H1 (cell line): ENCODE data around the gene ITM2A. TPM values are rescaled to one million over a fixed set of nuclear protein-coding genes. Genes with fewer than 3 reads are reported as not detected.

Experiments used
- CTCF ChIA-PET: fragments of 300-600 bp; sonication (Branson Sonifier 250); formaldehyde crosslinking; loops from one replicate; lab custom pipeline; 2021; ENCODE audit not compliant: partially characterized antibody; lab: Charles Lee
- POLR2A ChIA-PET: fragments of 300-600 bp; sonication (Branson Sonifier 250); formaldehyde crosslinking; loops from one replicate; lab custom pipeline; 2021; ENCODE audit warnings: inconsistent platforms; ENCODE audit not compliant: partially characterized antibody; lab: Charles Lee
- DNase-seq, 2 experiments: peaks; one replicate each; pipeline versions ENCODE4 v3.0.0 to v3.0.0-alpha.2; 2010 to 2022; ENCODE audit warnings: low spot score in 2 of 2, low read depth in 1 of 2, mixed read lengths in 1 of 2
- FAIRE-seq: peaks from 2 replicates; lab custom pipeline; 2011; peaks lifted over from hg19 to GRCh38; lab: Jason Lieb, UNC
- H2AFZ ChIP-seq: 2 replicates; pipeline ENCODE4 v1.8.1; 2012; ENCODE audit warnings: low read length, inconsistent platforms
- H2AK5ac ChIP-seq: 2 replicates; pipeline ENCODE4 v1.6.1; 2013; ENCODE audit warnings: low read depth, low read length
- H2BK120ac ChIP-seq: replicated peaks from 2 replicates; pipeline ENCODE3; 2013; ENCODE audit warnings: low read depth, low read length, inconsistent platforms
- H2BK12ac ChIP-seq: 2 replicates; pipeline ENCODE4 v1.6.1; 2013; ENCODE audit warnings: low read depth, low read length
- H2BK15ac ChIP-seq: 2 replicates; pipeline ENCODE4 v1.6.1; 2013; ENCODE audit warnings: low read length
- H2BK20ac ChIP-seq: 2 replicates; pipeline ENCODE4 v1.6.1; 2013; ENCODE audit warnings: low read length
- H2BK5ac ChIP-seq: 2 replicates; pipeline ENCODE4 v1.6.1; 2013; ENCODE audit warnings: low read depth, low read length
- H3K14ac ChIP-seq: 2 replicates; pipeline ENCODE4 v1.6.1; 2013; ENCODE audit warnings: inconsistent platforms; ENCODE audit not compliant: insufficient read length
- H3K18ac ChIP-seq: 2 replicates; pipeline ENCODE4 v1.6.1; 2013; ENCODE audit warnings: low read length; ENCODE audit errors: extremely low read depth
- H3K23ac ChIP-seq: 2 replicates; pipeline ENCODE4 v1.6.1; 2013; ENCODE audit warnings: inconsistent platforms; ENCODE audit not compliant: insufficient read length
- H3K23me2 ChIP-seq: 2 replicates; pipeline ENCODE4 v1.6.1; 2013; ENCODE audit warnings: low read depth, low read length
- H3K27ac ChIP-seq: 2 replicates; pipeline ENCODE4 v1.6.1; 2011; ENCODE audit warnings: low read depth, low read length, inconsistent platforms
- H3K27me3 ChIP-seq, 4 experiments: replicated peaks in 1 of 4; 1 replicate in 1 of 4; 2 replicates in 3 of 4; pipeline versions ENCODE4 v1.6.1 to v1.8.1; 2011 to 2013; ENCODE audit warnings: low read length in 3 of 4, mild to moderate bottlenecking in 3 of 4, inconsistent platforms in 2 of 4, mixed read lengths in 2 of 4, moderate library complexity in 1 of 4; ENCODE audit not compliant: control insufficient read depth in 3 of 4, insufficient read depth in 3 of 4; ENCODE audit errors: extremely low read depth in 1 of 4
- H3K36me3 ChIP-seq, 4 experiments: 2 replicates each; pipeline versions ENCODE4 v1.6.1 to v1.8.1; 2011 to 2013; ENCODE audit warnings: mild to moderate bottlenecking in 4 of 4, low read length in 3 of 4, moderate library complexity in 2 of 4, control low read depth in 1 of 4, inconsistent platforms in 1 of 4; ENCODE audit not compliant: insufficient read depth in 4 of 4, control insufficient read depth in 2 of 4
- H3K4ac ChIP-seq: replicated peaks from 2 replicates; pipeline ENCODE3; 2013; ENCODE audit warnings: low read length, low read depth, mixed read lengths, inconsistent platforms; ENCODE audit not compliant: insufficient read length
- H3K4me1 ChIP-seq, 4 experiments: replicated peaks in 1 of 4; 1 replicate in 1 of 4; 2 replicates in 3 of 4; pipeline versions ENCODE4 v1.6.1 to v1.8.1; 2011 to 2013; ENCODE audit warnings: low read length in 3 of 4, inconsistent platforms in 2 of 4, mixed read lengths in 1 of 4; ENCODE audit not compliant: insufficient read depth in 4 of 4, control insufficient read depth in 3 of 4
- H3K4me2 ChIP-seq, 2 experiments: 2 replicates each; pipeline versions ENCODE4 v1.6.1 to v1.8.1; 2011 to 2013; ENCODE audit warnings: low read depth in 2 of 2, low read length in 2 of 2, control low read depth in 1 of 2, inconsistent platforms in 1 of 2, mild to moderate bottlenecking in 1 of 2; ENCODE audit not compliant: insufficient read depth in 1 of 2
- H3K4me3 ChIP-seq, 4 experiments: fragments of 200-600, 300-600 bp in 1 of 4; sonication (generic), shearing (Covaris generic), sonication (Bioruptor Twin) in 1 of 4; 2 replicates each; pipeline versions ENCODE4 v1.5.1 to v1.8.1; 2011 to 2016; ENCODE audit warnings: low read length in 4 of 4, low read depth in 3 of 4, control low read depth in 2 of 4, inconsistent platforms in 2 of 4, mild to moderate bottlenecking in 2 of 4, mixed read lengths in 1 of 4, moderate library complexity in 1 of 4; ENCODE audit not compliant: insufficient read depth in 2 of 4; ENCODE audit errors: extremely low read depth in 1 of 4
- H3K56ac ChIP-seq: replicated peaks from 2 replicates; pipeline ENCODE3; 2013; ENCODE audit warnings: low read depth, mild to moderate bottlenecking, mixed read lengths, low read length, inconsistent platforms; ENCODE audit not compliant: insufficient read length
- H3K79me1 ChIP-seq: 2 replicates; pipeline ENCODE4 v1.6.1; 2013; ENCODE audit warnings: low read depth, low read length, control low read depth
- H3K79me2 ChIP-seq, 2 experiments: 2 replicates each; pipeline versions ENCODE4 v1.6.1 to v1.8.1; 2012 to 2013; ENCODE audit warnings: low read length in 2 of 2, mild to moderate bottlenecking in 2 of 2, inconsistent platforms in 1 of 2; ENCODE audit not compliant: insufficient read depth in 2 of 2, control insufficient read depth in 1 of 2
- H3K9ac ChIP-seq, 4 experiments: replicated peaks in 1 of 4; 1 replicate in 1 of 4; 2 replicates in 3 of 4; pipeline versions ENCODE4 v1.6.1 to v1.8.1; 2011 to 2013; ENCODE audit warnings: low read depth in 3 of 4, low read length in 3 of 4, control low read depth in 2 of 4, mild to moderate bottlenecking in 2 of 4, moderate library complexity in 2 of 4, inconsistent platforms in 1 of 4; ENCODE audit errors: extremely low read depth in 1 of 4
- H3K9me3 ChIP-seq, 2 experiments: 2 replicates each; pipeline versions ENCODE4 v1.6.1 to v1.8.1; 2012 to 2013; ENCODE audit warnings: mild to moderate bottlenecking in 2 of 2, moderate library complexity in 2 of 2, control low read depth in 1 of 2, inconsistent platforms in 1 of 2, low read depth in 1 of 2, low read length in 1 of 2, mixed read lengths in 1 of 2; ENCODE audit not compliant: insufficient read depth in 2 of 2
- H4K20me1 ChIP-seq, 2 experiments: replicated peaks in 1 of 2; 2 replicates each; pipeline versions ENCODE3 to v1.8.1; 2011 to 2013; ENCODE audit warnings: inconsistent platforms in 2 of 2, low read length in 2 of 2, mild to moderate bottlenecking in 1 of 2; ENCODE audit not compliant: insufficient read depth in 2 of 2, control insufficient read depth in 1 of 2
- H4K5ac ChIP-seq: 2 replicates; pipeline ENCODE4 v1.6.1; 2013; ENCODE audit warnings: low read length, low read depth, mixed read lengths, inconsistent platforms; ENCODE audit not compliant: insufficient read length
- H4K8ac ChIP-seq: 2 replicates; pipeline ENCODE4 v1.8.0; 2013; ENCODE audit warnings: mild to moderate bottlenecking, moderate library complexity, low read length, inconsistent platforms; ENCODE audit not compliant: insufficient read depth; ENCODE audit errors: extremely low read depth
- H4K91ac ChIP-seq: replicated peaks from 2 replicates; pipeline ENCODE3; 2013; ENCODE audit warnings: low read length, mixed read lengths, inconsistent platforms; ENCODE audit not compliant: insufficient read length
- FOSL1 ChIP-seq: IDR thresholded peaks from 2 replicates; pipeline ENCODE4 v1.6.1; 2011; ENCODE audit warnings: mild to moderate bottlenecking, low read depth, low read length, moderate library complexity; ENCODE audit not compliant: insufficient read depth
- WGBS, 2 experiments: shearing (Covaris generic) in 1 of 2; methylation state at CpG; one replicate each; pipeline versions ENCODE4 v1.1.6 to v1.1.7; 2013 to 2015; ENCODE audit warnings: low lambda C conversion rate in 2 of 2, mixed read lengths in 2 of 2, inconsistent platforms in 1 of 2, low coverage in 1 of 2, missing lambda C conversion rate in 1 of 2; ENCODE audit not compliant: insufficient replicate concordance in 2 of 2, insufficient coverage in 1 of 2, insufficient read length in 1 of 2; ENCODE audit errors: extremely low coverage in 1 of 2, missing lambda C conversion rate in 1 of 2; 5-methylcytosine and 5-hydroxymethylcytosine counted together
- polyA plus RNA-seq, 7 experiments: library from polyadenylated mRNA; depleted of rRNA in 3 of 7; stranded (reverse) in 5 of 7; unstranded in 2 of 7; fragments of >200 nt in 5 of 7; fragments of 200-250 nt in 2 of 7; gene quantifications; 1 replicate in 5 of 7; 2 replicates in 1 of 7; 4 replicates in 1 of 7; pipeline versions ENCODE4 v1.2.1 to v1.2.3, GENCODE V29; 2011 to 2013; ENCODE audit warnings: missing spikeins in 2 of 7, mixed read lengths in 2 of 7
- total RNA-seq: library from RNA; stranded (reverse); fragmentation: NEBNext Ultra II Directional; extraction: Animal tissue kit (Norgen Biotek cat#: 25700); gene quantifications from 2 replicates; pipeline ENCODE4 v1.2.1, GENCODE V29; 2021

ITM2A gene
- total and polyA plus RNA-seq, 2 of the 8 experiments (the other 6 are each of a cell fraction or from before 2014, with no cell fraction given) = 35.7 to 52.0 TPM

GRCh38 chrX:79369871-79370270 lies 2.7 kb upstream of the ITM2A start:
- Histone ChIP-seq H3K4me3 (no peak overlapping the region), H3K4ac (no peak overlapping the region), H2AK5ac (no peak overlapping the region), H2BK20ac (no peak overlapping the region), H2BK120ac (no peak overlapping the region), H3K27ac (no peak overlapping the region), H2BK5ac (no peak overlapping the region), H4K20me1 (no peaks in the 10 kb centered on the region), H3K9me3 (no peaks in the 10 kb centered on the region), H3K23me2 (no peaks in the 10 kb centered on the region; the same call in 1 of the 2 replicates), H3K18ac (no peak overlapping the region), H3K14ac (no peak overlapping the region), H4K91ac (no peak overlapping the region), H4K5ac (no peak overlapping the region), H2BK15ac (no peak overlapping the region), H3K23ac (no peak overlapping the region), H3K9ac (no peak overlapping the region), H3K56ac (no peak overlapping the region), H2AFZ (no peak overlapping the region), H3K79me1 (no peaks in the 10 kb centered on the region), H3K4me2 (no peak overlapping the region), H3K79me2 (no peaks in the 10 kb centered on the region; a peak in 1 of 4 replicates), H3K36me3 (no peaks in the 10 kb centered on the region), H3K27me3 (no peaks in the 10 kb centered on the region), H2BK12ac (no peak overlapping the region), H3K4me1 (no peaks in the 10 kb centered on the region; a peak in 1 of 7 replicates), H4K8ac (no peak overlapping the region)
- CTCF ChIA-PET = no interaction called here
- POLR2A ChIA-PET = no interaction called here
- TF ChIP-seq FOSL1 = no peak
- WGBS, 2 experiments = 92% methylated on average over 1 of the region's 1 CpG; no CpG with 5 or more reads in 1 of the 2 experiments
- FAIRE-seq (no peak), DNase-seq (no peak)
